Ascending aorta (tissue), 2 donors: Measurements from ENCODE around the gene HAUS6. TPM values are rescaled to one million over a fixed set of nuclear protein-coding genes. Genes with fewer than 3 reads are reported as not detected.

Experiments used
- DNase-seq, 2 donors: peaks; one replicate each; pipeline ENCODE4 v3.0.0-alpha.2; 2019; ENCODE audit warnings: low spot score in 2 of 2
- H3K27ac ChIP-seq, 2 donors: fragments of 200-600 bp; sonication (generic); one replicate each; pipeline ENCODE4 v1.5.1; 2016 to 2017; ENCODE audit warnings: mild to moderate bottlenecking in 1 of 2
- H3K27me3 ChIP-seq: fragments of 200-600 bp; sonication (generic); one replicate; pipeline ENCODE4 v1.5.1; 2017
- H3K36me3 ChIP-seq, 2 donors: fragments of 200-600 bp; sonication (generic); one replicate each; pipeline ENCODE4 v1.5.1; 2016
- H3K4me1 ChIP-seq, 2 donors: fragments of 200-600 bp; sonication (generic); one replicate each; pipeline ENCODE4 v1.5.1; 2016 to 2017; ENCODE audit warnings: mild to moderate bottlenecking in 1 of 2
- H3K4me3 ChIP-seq, 2 donors: fragments of 200-600 bp; sonication (generic); one replicate each; pipeline ENCODE4 v1.5.1; 2016 to 2017; ENCODE audit warnings: mild to moderate bottlenecking in 1 of 2
- H3K9me3 ChIP-seq, 2 donors: fragments of 200-600 bp; sonication (generic); one replicate each; pipeline ENCODE4 v1.5.1; 2016
- intact Hi-C: fragments of 100-400 bp; cut with DNase I; formaldehyde crosslinking; loops from one replicate; pipeline ENCODE4 v1.15.1; 2023
- total RNA-seq: library from RNA; depleted of rRNA; stranded (reverse); fragments of >200 nt; gene quantifications from one replicate; pipeline ENCODE4 v1.1.0, GENCODE V29; 2016
- TF ChIP-seq, protein P1 (sequence below), 3 experiments: fragments of 200-600 bp in 2 of 3; fragments of 450-650 bp in 1 of 3; sonication (generic) in 2 of 3; IDR thresholded peaks; one replicate each; pipeline ENCODE4 v1.5.1; 2016 to 2019; ENCODE audit warnings: antibody characterized with exemption in 3 of 3, mild to moderate bottlenecking in 1 of 3, moderate library complexity in 1 of 3

HAUS6 gene
- total RNA-seq, 1 donor from 2014 or later = 3.4 TPM

DNA sequence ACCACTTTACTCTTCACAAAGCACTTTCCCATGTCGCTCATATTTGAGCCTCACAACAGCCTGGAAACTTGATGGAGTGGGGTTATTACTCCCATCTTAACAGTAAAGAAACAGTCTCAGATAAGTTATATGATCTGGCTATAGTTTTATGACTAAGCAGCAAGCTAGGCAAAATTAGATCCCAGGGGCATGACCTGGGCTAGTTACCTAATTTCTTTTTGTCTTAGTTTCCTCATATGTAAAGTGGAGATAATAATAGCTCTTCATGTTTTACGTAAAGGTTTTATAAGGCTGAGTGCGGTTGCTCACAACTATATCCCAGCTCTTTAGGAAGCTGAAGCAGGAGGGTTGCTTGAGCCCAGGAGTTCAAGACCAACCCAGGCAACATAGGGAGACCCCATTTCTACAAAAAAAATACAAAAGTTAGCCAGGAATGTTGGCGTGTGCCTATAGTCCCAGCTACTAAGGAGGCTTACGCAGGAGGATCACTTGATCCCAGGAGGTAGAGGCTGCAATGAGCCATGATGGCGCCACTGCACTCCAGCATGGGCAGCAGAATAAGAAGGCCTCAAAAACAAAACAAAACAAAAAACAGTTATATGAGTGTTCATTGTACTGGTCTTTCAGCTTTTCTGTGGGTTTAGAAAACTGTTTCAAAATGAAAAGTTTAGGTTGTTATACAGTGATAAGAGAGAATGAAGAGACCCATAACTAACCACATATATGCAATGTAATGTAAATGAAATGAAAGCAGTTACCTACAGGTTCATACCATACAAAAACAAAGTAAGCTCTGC, 31.0 kb upstream of the HAUS6 start:
- intact Hi-C loops = no loop called here
- H3K4me1 ChIP-seq = peaks cover 6 to 11% of the 10 kb centered on the region in 2 donors
- no peaks in the 10 kb centered on the region for H3K27me3 ChIP-seq
- H3K36me3 ChIP-seq = no peaks in the 10 kb centered on the region
- no peaks in the 10 kb centered on the region for H3K9me3 ChIP-seq
- TF ChIP-seq, protein P1, sequence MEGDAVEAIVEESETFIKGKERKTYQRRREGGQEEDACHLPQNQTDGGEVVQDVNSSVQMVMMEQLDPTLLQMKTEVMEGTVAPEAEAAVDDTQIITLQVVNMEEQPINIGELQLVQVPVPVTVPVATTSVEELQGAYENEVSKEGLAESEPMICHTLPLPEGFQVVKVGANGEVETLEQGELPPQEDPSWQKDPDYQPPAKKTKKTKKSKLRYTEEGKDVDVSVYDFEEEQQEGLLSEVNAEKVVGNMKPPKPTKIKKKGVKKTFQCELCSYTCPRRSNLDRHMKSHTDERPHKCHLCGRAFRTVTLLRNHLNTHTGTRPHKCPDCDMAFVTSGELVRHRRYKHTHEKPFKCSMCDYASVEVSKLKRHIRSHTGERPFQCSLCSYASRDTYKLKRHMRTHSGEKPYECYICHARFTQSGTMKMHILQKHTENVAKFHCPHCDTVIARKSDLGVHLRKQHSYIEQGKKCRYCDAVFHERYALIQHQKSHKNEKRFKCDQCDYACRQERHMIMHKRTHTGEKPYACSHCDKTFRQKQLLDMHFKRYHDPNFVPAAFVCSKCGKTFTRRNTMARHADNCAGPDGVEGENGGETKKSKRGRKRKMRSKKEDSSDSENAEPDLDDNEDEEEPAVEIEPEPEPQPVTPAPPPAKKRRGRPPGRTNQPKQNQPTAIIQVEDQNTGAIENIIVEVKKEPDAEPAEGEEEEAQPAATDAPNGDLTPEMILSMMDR (IDR thresholded peaks at IDR 0.05) = no peak
- H3K4me3 ChIP-seq = no peak overlapping the region
- no peak overlapping the region for H3K27ac ChIP-seq
- no peak for DNase-seq

DNA sequence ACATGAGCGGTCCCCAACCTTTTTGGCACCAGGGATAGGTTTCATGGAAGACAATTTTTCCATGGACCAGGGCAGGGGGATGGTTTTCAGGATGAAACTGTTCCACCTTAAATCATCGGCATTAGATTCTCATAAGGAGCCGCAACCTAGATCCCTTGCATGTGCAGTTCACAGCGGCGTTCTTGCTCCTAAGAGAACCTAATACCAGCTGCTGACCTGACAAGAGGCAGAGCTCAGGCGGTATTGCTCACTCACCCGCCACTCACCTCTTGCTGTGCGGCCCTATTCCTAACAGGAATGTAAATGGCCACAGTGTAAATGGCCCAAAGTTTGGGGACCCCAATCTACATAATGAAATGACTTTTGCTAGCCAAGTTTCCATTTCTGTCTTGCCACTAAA, 27.7 kb upstream of the HAUS6 start:
- no peak for DNase-seq
- intact Hi-C loops = no loop called here
- no peaks in the 10 kb centered on the region for H3K9me3 ChIP-seq
- H3K27ac ChIP-seq = peak overlapping the region in 1 of 2 donors; percentile 97
- peaks cover 10 to 11% of the 10 kb centered on the region in 2 donors for H3K4me1 ChIP-seq
- TF ChIP-seq, protein P1 (IDR thresholded peaks at IDR 0.05) = no peak
- peaks cover 0 to 4% of the 10 kb centered on the region in 2 donors for H3K36me3 ChIP-seq
- no peak overlapping the region for H3K4me3 ChIP-seq
- H3K27me3 ChIP-seq = no peaks in the 10 kb centered on the region

GRCh38 chr9:19127871-19128500, 25.3 kb upstream of the HAUS6 start:
- peak overlapping the region; percentile 96 to 97 for H3K27ac ChIP-seq
- TF ChIP-seq, protein P1 (IDR thresholded peaks at IDR 0.05) = no peak
- H3K4me3 ChIP-seq = peak overlapping the region; percentile 79 to 85
- H3K36me3 ChIP-seq = peaks cover 0 to 15% of the 10 kb centered on the region in 2 donors
- H3K4me1 ChIP-seq = peaks cover 10 to 11% of the 10 kb centered on the region in 2 donors
- no peaks in the 10 kb centered on the region for H3K27me3 ChIP-seq
- intact Hi-C loops = loop anchor here (1.0 to 2.0 kb wide), 4 partner anchors 47 to 103 kb away; partner anchors contain the start of genes DENND4C and RRAGA
- H3K9me3 ChIP-seq = no peaks in the 10 kb centered on the region
- peak in 1 of 2 donors; percentile 72 for DNase-seq

- TF ChIP-seq, protein P1 (IDR thresholded peaks at IDR 0.05) = no peak
- Histone ChIP-seq H3K27ac (peak overlapping the region; percentile 35 to 97), H3K4me1 (peaks cover 5 to 10% of the 10 kb centered on the region in 2 donors), H3K4me3 (peak overlapping the region; percentile 79 to 85), H3K27me3 (no peaks in the 10 kb centered on the region), H3K9me3 (no peaks in the 10 kb centered on the region), H3K36me3 (peaks cover 16 to 47% of the 10 kb centered on the region in 2 donors)
- DNase-seq = no peak
- intact Hi-C loops = no loop called here
These were observed 21.7 kb upstream of the HAUS6 start for GRCh38 chr9:19124430-19124793.

DNA sequence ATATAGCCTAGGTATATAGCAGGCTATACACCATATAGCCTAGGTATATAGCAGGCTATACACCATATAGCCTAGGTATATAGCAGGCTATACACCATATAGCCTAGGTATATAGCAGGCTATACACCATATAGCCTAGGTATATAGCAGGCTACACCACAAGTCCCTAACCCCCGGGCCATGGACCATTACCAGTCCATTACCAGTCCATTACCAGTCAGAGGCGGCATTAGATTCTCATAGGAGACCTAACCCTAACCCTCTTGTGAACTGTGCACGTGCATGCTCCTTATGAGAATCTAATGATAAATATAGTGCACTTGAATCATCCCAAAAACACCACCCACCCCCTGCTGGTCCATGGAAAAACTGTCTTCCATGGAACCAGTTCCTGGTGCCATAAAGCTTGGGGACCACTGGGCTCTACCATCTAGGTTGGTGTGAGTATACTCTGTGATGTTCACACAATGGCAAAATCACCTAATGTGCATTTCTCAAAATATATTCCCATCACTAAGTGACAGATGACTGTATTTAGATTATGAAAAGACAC, 19.9 kb upstream of the HAUS6 start:
- no peak overlapping the region for H3K4me3 ChIP-seq
- H3K36me3 ChIP-seq = peaks cover 29 to 66% of the 10 kb centered on the region in 2 donors
- no peaks in the 10 kb centered on the region for H3K4me1 ChIP-seq
- no peak overlapping the region for H3K27ac ChIP-seq
- TF ChIP-seq, protein P1 (IDR thresholded peaks at IDR 0.05) = no peak
- intact Hi-C loops = no loop called here
- H3K9me3 ChIP-seq = no peaks in the 10 kb centered on the region
- no peak for DNase-seq
- no peaks in the 10 kb centered on the region for H3K27me3 ChIP-seq
